Transverse colon (tissue), 4 donors: ENCODE results near the gene KCNJ14.

Experiments used
- CTCF ChIP-seq, 5 experiments: fragments of 200-600 bp in 3 of 5; fragments of 450-650 bp in 2 of 5; sonication (generic) in 3 of 5; IDR thresholded peaks; 1 replicate in 2 of 5; 2 replicates in 3 of 5; pipeline ENCODE4 v1.5.1; 2016 to 2017; ENCODE audit warnings: antibody characterized with exemption in 5 of 5, inconsistent platforms in 3 of 5, mild to moderate bottlenecking in 2 of 5, moderate library complexity in 1 of 5
- EP300 ChIP-seq: sonication (generic); formaldehyde crosslinking; IDR thresholded peaks from one replicate; pipeline ENCODE4 v1.6.1; 2017; ENCODE audit warnings: antibody characterized with exemption, low read depth
- POLR2A ChIP-seq: fragments of 450-650 bp; IDR thresholded peaks from one replicate; pipeline ENCODE4 v1.6.1; 2016; ENCODE audit warnings: antibody characterized with exemption, mild to moderate bottlenecking, moderate library complexity
- POLR2AphosphoS5 ChIP-seq, 3 donors: sonication (generic); formaldehyde crosslinking; IDR thresholded peaks; one replicate each; pipeline ENCODE4 v1.6.1; 2016; ENCODE audit warnings: antibody characterized with exemption in 3 of 3

DNA sequence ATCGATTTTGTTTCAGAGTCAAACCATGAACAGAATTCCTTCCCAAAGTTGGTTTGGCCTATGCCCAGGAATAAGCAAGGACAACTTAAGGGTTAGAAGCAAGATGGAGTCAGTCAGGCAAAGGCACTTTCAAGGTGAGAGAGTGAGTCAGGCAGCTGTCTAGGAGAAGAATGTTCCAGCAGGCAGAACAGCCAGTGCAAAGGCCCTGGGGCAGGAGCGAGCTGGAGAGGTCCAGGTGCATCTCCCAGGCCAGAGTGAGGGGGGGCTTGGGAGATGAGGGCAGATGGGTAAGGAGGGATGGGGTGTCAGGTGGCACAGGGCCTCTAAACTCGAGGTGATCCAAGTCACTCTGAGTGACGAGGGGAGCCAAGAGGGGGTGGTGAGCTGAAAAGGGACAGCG lies 18.8 kb upstream of the KCNJ14 start:
- TF ChIP-seq CTCF (IDR thresholded peaks at IDR 0.05) (no peak), POLR2AphosphoS5 (IDR thresholded peaks at IDR 0.05) (no peak), POLR2A (no peak), EP300 (no peak)
